ENCODE data around the gene NLRC5.

Gene NLRC5

DNA sequence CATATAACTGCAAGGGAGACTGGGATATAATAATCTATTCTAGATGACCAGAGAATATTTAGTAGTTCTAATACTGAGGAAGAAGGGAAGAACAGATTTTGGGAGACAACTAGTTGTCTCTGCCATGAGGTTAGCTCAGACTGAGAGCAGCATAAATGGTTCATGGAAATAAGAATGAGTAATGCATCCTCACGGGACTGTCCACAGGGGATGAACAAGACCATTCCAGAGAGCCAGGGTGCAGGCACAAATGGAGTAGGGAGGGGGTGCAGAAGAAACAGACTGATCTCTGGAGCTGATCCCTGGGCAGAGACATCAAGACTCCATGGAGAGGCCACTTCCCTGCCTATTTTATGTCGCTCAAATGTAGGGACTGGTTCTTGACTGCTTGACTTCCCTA is 30.4 kb downstream of the NLRC5 start:
- DNase-seq (ENCODE audit: low read depth): no peak
- TF ChIP-seq, protein P1, sequence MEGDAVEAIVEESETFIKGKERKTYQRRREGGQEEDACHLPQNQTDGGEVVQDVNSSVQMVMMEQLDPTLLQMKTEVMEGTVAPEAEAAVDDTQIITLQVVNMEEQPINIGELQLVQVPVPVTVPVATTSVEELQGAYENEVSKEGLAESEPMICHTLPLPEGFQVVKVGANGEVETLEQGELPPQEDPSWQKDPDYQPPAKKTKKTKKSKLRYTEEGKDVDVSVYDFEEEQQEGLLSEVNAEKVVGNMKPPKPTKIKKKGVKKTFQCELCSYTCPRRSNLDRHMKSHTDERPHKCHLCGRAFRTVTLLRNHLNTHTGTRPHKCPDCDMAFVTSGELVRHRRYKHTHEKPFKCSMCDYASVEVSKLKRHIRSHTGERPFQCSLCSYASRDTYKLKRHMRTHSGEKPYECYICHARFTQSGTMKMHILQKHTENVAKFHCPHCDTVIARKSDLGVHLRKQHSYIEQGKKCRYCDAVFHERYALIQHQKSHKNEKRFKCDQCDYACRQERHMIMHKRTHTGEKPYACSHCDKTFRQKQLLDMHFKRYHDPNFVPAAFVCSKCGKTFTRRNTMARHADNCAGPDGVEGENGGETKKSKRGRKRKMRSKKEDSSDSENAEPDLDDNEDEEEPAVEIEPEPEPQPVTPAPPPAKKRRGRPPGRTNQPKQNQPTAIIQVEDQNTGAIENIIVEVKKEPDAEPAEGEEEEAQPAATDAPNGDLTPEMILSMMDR (conservative IDR thresholded peaks at IDR 0.05; ENCODE audit: low read depth, low read length): no peak

DNA sequence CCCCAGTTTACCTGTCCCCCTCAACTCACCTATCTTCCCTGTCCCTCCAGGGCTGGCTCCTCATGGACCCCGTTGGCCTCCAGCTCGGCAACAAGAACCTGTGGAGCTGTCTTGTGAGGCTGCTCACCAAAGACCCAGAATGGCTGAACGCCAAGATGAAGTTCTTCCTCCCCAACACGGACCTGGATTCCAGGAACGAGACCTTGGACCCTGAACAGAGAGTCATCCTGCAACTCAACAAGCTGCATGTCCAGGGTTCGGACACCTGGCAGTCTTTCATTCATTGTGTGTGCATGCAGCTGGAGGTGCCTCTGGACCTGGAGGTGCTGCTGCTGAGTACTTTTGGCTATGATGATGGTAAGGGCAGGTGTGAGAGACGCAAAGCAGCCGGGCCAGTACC is 31.3 kb downstream of the NLRC5 start:
- no peak for DNase-seq (ENCODE audit: low read depth)
- no peak overlapping the region for H3K4me3 ChIP-seq (ENCODE audit: low read length)
- TF ChIP-seq, protein P1 (conservative IDR thresholded peaks at IDR 0.05; ENCODE audit: low read depth, low read length): no peak

More for the DNA sequence above, 30.4 kb downstream of the NLRC5 start:
- no peak overlapping the region for H3K4me3 ChIP-seq (ENCODE audit: low read length)

DNA sequence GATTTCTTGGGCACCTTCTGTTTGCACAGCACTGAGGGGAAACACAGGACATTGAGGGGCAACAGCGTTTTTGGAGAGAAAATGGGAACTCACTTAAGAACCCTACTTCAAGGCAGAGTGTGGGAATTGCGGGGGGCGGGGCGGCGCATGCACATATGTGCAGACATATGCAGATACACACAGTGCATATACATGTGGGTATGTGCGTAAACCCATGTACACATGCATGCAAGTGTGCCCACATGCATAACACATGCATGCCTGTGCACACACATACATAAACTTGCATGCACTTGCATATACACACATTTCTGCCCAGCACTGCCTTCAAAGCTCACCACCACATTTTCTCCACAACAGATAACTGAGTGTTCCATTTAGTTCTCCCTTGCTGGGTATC is 32.4 kb downstream of the NLRC5 start:
- TF ChIP-seq, protein P1 (conservative IDR thresholded peaks at IDR 0.05; ENCODE audit: low read depth, low read length): no peak
- no peak overlapping the region for H3K4me3 ChIP-seq (ENCODE audit: low read length)
- no peak for DNase-seq (ENCODE audit: low read depth)

DNA sequence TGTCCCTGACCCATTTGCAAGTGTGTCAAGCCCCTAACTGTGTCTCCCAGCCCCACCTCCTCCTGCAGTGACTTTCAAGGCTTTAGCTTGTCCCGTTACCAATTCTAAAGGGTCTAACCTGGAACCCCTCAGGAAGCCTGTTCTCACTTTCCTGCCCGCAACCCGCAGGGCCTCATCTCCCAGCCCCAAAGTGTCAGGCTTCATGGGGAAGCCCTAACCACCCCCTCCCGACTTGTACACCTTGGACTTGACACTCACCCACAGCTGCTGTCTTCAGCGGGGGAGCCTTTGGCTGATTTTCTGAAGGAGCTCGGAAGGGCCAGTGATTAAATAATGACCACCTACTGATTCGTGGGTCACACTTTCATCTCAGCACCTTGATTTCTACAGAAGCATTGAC is 33.1 kb downstream of the NLRC5 start:
- TF ChIP-seq, protein P1 (conservative IDR thresholded peaks at IDR 0.05; ENCODE audit: low read depth, low read length): no peak
- no peak overlapping the region for H3K4me3 ChIP-seq (ENCODE audit: low read length)
- no peak for DNase-seq (ENCODE audit: low read depth)

DNA sequence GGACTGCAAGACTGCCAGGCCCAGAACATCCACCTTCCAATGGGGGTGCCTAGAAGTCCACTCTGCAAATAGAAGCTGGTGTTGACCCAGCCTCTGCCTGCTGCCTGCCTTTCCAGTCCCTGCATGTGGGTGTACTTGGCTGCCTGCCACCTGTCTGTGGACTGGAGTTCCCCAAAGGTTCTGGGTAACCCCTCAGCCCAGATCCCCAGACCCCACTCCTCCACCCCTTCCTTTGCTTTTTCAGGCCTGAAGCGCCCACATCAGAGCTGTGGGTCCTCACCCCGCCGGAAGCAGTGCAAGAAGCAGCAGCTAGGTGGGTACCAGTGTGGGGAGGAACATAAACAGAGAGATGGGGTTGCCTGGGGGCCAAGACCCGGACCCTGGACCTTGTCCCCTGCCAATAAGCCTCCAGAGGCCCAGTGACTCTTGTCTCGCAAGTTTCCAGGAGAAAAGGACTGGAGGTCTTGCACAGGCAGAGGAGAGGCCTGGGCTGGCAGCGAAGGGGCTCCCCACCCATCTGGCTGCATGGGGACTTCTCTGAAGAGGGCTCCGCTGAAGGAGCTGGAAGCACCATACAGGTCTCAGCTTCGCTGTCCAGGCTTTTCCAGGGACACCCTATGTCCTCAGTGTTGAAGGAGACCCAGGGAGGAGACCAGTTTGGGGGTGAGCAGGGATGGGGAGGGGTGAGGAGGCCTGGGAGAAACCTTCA is 34.3 kb downstream of the NLRC5 start:
- DNase-seq (ENCODE audit: low read depth): no peak
- TF ChIP-seq, protein P1 (conservative IDR thresholded peaks at IDR 0.05; ENCODE audit: low read depth, low read length): no peak
- no peak overlapping the region for H3K4me3 ChIP-seq (ENCODE audit: low read length)

DNA sequence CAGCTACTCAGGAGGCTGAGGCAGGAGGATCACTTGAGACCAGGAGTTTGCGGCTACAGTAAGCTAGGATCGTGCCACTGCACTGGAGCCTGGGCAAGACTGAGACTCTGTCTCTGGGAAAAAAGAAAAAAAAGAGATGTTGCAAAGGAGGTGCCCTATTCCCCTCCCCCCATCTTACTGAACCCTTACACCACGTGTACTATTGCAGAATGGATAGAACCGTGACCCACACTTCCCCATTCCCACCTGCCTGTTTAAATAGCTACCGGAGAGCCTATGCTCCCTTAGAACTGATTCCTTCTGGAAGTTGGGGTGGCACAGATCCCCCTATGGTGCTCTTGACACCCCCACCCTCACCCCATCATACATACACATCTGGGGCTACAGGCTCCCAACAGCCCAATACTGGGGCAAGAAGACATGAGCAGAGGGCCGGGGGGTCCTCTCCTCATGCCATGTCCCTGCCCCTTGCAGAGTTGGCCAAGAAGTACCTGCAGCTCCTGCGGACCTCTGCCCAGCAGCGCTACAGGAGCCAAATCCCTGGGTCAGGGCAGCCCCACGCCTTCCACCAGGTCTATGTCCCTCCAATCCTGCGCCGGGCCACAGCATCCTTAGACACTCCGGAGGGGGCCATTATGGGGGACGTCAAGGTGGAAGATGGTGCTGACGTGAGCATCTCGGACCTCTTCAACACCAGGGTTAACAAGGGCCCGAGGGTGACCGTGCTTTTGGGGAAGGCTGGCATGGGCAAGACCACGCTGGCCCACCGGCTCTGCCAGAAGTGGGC is 35.7 kb downstream of the NLRC5 start:
- no peak for DNase-seq (ENCODE audit: low read depth)
- no peak overlapping the region for H3K4me3 ChIP-seq (ENCODE audit: low read length)

More for the DNA sequence above, 35.7 kb downstream of the NLRC5 start:
- TF ChIP-seq, protein P1 (conservative IDR thresholded peaks at IDR 0.05; ENCODE audit: low read depth, low read length): no peak

Data from retinal pigment epithelial cell (primary cell).